GM18508 (cell line): ENCODE data around the gene BICD1.

ENCODE experiments used
- ATAC-seq: cut with Tn5 transposase; IDR thresholded peaks from one replicate; pipeline ENCODE4 v1.9.1; 2021; ENCODE audit warnings: moderate number of reproducible peaks; ENCODE audit not compliant: insufficient read depth, unreplicated experiment

BICD1 gene

DNA sequence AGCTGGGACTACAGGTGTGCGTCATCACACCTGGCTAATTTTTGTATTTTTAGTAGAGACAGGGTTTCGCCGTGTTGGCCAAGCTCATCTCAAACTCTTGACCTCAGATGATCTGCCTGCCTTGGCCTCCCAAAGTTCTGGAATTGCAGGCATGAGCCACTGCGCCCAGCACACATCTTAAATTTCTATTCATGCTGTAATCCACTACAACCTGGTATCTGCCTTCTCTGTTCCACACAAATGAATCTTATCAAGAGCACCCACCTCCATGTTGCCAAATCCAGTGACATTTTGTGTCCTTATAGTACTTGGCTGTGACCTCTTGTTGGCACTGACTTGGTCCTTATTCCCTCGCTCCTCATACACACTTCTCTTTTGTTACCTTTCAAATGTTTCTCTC, 5.8 kb upstream of the BICD1 start:
- ATAC-seq, result no peak

DNA sequence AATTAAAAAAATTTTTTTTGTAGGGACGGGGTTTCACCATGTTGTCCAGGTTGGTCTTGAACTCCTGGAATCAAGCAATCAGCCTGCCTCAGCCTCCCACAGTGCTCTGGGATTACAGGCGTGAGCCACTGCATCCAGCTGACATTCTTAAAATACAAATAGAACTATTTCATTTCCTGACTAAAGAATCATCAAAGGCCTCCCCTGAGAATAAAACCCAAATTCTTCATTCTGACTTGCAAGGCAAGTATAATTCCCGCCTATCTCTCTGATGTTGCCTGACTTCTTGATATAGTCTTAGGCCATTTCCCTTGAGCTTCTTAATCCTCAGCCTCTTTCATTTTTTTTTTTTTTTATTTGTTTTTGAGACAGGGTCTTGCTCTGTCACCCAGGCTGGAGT, 4.4 kb upstream of the BICD1 start:
- ATAC-seq, result no peak

DNA sequence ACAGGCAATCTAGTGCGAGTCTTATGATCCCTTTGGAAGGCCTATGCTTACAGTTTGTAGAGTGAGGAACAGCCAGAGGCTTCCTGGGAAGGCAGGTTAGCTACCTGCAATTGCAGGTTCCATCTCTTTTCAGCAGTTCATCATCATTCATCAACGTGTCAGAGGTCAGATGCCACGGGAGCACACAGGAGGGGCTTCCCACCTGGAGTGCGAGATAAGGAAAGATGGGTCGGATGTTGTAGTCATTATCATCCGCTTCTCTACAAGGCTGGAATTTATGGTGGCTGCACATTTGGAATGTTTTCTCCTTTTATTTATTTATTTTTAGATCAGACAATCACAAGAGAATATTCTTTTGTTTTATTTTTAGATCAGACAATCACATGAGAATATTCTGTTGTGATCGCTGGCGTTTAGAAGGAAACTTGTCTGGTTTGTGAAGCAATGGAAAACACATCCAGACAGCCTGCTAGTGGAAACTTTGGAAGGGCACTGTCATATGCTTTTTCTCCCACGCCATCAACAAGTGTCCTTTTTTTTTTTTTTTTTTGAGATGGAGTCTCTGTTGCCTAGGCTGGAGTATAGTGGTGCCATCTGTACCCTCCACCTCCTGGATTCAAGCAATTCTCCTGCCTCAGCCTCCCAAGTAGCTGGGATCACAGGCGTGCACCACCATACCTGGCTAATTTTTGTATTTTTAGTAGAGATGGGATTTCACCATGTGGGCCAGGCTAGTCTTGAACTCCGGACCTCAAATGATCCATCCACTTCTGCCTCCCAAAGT, 1.9 kb upstream of the BICD1 start:
- no peak for ATAC-seq

DNA sequence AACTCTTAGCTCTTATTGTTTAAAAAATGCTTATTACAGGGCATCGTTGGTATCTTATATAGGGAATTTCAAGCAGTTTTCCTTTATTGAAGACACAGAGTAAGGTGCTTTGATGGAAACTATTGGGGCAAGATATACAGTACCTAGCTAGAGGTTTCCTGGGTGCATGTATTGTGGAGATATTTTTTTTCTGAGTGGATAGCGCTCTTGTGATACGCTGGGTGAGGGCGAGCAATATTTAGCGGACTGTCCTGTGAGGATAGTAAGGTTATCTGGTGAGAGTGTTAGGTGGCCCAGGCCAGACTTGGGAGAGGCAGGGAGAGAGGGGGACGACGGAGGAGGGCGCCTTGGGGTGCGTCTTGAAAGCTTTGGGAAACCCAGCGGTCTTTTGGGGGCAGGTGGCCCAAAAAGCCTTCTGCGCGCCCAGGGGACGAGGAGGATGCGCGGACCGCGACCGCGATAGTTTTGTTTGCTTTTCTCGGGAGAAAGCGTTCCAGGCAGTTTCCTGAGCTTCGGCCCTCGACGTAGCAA, 596 bp upstream of the BICD1 start:
- ATAC-seq, result no peak

DNA sequence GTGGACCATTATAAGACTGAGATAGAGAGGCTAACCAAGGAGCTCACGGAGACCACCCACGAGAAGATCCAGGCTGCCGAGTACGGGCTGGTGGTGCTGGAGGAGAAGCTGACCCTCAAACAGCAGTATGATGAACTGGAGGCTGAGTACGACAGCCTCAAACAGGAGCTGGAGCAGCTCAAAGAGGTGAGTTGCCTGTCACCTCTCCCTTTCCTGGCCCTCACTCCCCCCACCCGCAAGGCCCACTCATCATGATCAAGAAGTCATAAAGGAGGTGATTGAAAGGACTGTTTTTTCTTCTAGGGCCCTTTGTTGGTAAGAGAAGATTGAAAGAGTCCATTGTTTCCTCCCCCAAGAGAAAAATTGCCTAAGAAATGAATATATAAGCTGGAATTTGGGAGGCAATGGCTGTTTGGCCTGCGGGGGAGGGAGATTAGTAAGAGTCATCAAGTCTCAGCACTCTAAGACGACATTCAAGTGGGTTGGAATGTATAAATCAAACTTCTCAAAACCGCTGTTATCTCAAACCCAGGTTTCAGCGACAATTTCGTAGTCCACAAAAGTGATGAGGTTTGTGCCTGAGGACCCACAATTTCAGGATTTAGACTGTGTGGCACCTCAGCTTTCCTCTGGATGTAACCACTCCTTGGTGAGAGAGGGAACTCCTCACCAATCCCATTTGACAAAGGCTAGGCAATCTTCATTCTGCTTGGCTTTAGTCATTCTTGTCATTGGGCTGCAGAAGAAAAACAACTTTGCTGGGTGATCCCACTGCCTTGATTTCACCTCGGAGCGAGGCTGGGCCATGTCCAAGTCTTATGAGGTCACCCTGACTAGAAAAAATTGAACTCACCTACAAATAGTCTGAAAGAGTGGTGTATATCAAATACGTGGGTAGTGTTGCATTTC, 966 bp downstream of the BICD1 start:
- no peak for ATAC-seq

DNA sequence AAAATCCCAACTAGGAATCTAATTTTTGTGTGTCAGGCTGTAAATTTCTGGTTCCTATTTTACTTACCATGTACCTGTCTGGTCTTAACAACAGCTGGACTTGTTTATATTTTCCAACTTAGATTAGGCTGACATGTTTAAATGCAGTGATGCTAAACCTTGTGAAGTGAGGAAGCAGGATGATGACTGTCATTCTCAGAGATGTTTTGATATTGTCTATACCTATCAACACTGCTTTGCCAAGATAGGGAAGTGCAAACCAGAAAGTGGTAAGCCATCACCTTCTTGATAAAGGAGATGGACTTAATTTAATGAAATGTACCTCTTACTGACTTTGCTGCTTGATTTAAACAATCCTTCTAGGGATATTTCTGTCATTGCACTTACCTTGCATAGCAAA, 2.1 kb downstream of the BICD1 start:
- ATAC-seq, result no peak

DNA sequence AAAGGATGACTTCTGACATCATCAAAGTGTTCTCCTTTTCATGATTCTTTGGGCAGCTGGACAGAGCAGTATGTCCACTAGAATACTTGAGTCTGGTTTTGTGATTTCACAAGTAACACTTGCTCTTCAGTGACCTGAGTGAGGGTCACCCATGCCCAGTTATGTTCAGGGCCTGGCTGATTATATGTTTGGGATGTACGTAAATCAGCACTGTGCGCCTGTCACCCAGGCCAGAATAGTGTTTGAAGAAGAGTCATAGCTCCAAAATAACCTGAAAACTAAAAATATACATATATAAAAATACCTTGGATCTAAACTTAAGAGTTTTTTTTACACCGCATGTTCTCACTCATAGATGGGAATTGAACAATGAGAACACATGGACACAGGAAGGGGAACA, 3.8 kb downstream of the BICD1 start:
- ATAC-seq, result no peak

DNA sequence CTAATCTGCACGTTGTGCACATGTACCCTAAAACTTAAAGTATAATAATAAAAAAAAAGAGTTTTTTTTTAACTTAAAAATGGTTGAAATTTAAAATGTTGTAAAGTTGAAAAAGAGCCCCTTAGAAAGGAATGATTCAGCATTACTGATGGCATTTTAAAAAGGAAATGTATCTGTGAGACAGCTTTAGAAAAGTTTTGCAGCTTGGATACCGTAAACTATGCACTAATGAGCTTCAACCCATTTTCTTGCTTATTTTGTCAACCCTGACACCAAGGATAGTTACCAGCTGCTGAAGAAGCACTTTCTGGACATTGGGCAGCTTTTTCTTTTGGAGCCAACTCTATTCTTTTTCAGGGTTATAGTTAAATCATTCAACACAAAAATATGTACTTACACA, 4.3 kb downstream of the BICD1 start:
- no peak for ATAC-seq

DNA sequence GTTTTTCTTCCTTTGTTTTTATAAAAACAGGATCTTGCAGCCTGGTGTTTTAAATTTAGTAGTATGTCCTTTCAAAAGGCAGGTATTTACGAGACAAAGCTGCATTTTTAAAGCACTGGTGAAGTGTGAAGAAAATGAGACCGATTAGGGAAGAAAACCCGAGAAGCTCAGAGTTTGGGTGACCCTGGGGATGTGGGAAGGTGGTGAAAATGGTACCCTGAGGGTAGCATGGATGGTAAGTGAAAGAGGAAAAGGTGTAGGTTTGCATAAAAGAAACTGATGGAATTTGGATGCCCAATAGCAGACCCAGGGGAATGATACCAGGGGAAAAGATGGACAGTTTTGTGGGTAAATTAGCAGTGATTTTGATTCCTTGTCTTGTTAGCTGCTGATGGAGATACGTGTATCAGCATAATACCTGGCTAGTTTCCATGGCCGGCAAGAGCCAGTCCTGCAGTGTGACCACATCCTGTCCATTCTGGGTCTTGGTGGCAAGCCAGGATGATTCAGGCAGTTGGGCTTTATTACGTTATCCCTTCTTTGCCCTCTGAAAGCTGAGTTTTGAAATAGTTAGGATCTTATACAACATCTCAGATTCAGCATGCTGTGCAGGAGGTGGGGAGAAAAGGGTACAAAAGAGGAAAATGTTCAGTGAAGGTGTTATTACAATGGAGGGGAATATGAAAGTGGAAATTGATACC, 8.9 kb downstream of the BICD1 start:
- no peak for ATAC-seq

DNA sequence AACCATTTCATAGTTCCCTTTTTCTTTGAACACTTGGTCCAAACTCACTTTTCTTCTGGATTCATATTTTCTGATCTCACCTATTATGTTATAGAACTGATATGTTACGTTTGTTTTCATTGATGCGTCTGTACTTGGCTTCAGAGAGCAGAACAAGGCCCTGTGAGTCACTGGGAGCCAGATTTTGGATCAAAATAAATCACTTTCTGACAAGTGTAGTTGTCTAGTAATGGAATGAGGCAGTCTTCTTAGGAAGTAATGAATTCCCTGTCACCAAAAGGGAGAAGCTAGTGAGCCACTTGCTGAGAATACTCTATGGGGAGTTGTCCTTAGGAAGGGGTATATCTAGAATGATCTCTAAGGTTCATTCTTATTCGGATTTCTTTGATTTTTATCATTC, 10.2 kb downstream of the BICD1 start:
- ATAC-seq, result no peak

DNA sequence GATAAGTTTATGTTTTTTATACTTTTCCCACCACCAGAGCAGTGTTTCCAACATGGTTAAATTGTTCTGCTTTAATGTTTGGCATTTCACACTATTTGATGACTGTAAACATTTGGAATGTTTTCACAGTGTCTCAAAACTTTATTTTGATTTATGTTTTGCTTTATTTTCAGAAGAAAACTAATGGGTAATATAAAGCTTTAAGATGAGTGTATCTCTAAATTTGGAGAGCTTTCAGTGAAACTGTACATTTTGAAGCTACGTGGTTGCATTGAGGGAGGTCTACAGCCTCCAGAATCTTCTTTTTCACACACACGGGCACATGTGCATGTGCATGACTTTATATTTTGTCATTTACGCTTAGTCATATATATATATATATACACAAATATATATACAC, 10.7 kb downstream of the BICD1 start:
- no peak for ATAC-seq

DNA sequence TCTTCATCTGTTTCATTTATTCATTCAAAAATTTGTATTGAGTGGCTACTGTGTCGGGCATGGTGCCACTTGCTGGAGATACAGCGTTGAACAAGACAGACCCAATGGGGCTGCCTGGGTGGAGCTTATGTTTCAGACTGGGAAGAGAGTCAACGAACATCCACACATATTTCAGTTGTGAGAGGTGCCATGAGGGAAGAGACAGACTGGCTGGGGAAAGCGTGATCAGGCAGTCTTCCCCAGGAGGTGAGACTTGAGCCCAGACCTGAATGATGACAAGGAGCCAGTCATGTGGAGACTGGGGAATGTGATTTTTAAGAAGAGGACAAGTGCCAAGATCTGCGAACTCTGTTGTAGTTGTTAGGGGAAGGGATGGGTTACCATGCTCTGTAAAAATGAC, 12.2 kb downstream of the BICD1 start:
- ATAC-seq, result no peak

DNA sequence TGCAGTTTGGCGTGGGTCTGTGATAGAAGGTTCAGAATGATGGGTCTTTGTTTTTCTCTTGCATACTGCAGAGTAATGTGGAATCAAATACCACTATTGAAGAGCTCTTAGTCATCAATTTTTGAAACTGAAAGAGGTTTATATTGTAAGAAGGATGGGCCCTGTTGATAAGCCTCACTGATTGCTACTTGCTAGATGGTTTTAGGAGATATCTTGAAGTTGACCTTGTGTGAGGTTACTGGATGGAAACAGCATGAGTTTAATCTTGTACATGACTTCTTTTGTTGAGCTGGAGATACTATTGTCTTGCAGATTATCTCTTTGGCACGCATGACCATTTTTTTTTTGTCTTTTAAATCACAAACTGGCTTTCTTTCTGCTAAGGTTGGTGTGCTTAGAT, 13.8 kb downstream of the BICD1 start:
- peak; percentile 78 for ATAC-seq

DNA sequence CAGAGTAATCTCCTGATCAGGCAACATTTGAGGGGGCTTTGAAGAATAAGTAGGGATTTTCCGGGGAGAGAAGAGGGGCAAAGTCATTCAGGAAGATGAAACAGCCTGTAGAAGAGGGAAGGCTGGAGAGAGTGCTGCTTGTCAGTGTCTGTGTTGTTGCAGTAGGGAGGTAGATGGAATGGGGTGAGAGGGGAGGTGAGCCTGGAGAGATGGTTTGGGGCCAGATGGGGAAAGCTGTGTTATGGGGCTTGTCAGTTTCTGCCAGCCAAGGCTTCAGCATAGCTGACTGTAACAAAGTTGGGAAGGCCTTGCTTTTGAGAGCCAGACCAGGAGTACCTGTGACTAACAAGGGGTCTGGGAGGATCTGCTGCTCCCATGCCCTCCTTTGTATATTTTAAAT, 18.0 kb downstream of the BICD1 start:
- ATAC-seq, result no peak

DNA sequence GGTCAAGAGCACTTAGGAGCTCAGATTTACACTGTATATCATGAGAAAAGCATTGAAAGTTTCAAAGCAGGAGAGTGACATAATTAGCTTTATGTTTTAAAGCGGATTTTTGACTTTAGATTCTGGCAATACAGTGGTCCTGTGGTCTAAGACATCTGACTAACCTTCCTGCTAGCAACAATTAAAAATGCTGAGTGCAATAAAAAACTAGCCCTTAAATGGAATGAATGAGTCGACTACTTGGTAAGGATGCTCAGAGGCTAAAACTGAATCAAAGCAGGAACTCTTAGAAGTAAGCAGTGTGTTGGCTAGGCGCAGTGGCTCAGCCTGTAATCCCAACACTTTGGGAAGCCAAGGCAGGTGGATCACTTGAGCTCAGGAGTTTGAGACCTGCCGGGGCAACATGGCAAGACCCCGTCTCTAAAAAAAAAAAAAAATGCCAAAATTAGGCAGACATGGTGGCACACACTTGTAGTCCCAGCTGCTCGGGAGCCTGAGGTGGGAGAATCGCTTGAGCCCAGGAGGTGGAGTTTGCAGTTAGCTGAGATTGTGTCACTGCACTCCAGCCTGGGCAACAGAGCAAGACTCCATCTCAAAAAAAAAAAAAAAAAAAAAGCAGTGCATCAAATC, 18.9 kb downstream of the BICD1 start:
- no peak for ATAC-seq

DNA sequence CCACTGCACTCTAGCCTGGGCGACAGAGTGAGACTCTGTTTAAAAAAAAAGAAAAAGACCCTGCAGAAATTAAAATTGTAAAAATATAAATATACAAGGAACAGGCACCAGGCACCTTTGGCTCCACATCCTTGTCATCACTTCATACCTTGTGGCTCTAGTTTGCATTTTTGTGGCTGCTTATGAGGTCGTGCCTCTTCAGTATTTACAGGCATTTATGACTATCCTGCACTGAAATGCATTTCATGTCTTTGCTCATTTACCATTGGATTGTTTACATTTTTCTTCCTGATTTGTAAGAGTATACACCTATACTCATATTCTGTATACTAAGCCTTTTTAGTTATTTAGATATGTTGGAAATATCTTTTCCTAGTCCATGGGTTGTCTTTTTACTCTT, 20.1 kb downstream of the BICD1 start:
- ATAC-seq, result no peak

DNA sequence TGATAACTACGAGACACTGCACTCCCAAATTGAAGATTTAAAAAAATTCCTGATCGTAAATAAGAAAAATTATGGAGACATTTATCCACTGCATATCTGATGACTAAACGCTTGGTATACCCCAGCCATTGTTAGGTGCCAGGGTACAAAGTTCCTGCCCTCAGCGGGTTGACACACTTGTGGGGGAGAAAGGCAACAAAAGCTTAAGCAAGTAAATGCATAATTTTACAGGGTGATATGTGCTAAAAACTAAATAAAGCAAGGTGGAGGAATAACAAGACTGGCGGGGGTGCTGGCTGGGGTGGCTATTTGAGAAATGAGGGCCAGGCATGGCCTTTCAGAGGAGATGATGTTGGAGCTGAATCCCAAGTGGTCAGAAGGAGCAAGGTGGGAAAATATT, 25.0 kb downstream of the BICD1 start:
- ATAC-seq, result no peak

DNA sequence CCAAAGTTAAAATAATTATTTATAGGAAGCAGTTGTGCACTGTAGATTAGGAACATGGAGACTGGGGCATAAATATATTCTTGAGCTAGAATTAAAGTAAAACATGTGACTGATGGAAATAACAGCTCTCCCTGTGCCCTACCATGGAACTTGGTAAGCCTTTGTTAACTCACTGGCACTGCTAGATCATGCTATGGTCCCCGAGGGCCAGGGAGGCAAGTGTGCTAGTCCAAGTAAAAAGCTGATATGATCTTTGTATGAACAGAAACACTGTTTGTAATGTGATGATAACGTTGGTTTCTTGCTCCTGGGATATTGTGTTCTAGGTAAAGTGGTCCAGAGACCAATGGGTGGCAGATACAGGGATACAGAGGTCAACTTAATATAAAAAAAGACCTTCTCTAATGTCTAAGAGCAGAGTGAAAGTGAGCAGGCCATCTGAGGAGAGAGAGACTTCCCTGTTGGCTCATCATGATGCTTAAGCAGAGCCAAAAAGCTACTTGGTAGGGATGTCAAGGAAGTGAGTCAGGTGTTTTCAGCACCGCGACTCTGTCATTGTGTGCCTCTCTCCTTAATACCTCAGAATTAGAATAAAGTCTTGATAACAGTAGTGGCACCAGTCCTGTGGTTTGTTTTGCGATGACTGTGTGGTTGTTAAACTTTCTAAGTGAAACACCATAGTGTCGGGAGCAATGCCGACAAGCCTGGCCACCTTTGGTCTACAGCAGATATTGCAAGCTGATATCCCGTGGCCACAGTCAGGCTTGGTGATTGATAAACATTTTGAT, 27.6 kb downstream of the BICD1 start:
- ATAC-seq, result peak; percentile 62

DNA sequence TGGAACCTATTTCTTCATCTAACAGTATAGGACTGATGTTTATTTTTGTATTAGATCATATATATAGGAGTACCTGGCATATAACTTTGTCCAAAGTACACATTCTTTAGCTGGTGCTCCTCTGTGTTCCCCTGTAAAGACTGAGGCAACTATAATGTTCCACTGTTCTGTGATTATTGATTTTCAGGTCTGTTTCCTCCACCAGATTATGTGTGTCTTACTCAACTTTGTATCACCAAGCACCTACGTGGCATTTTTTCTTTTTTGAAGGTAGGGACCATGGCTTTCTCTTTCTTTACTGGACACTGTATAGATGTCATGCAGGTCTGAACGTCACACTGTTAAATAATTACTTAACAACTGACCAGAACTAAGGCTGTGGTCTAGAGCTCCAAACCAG, 29.3 kb downstream of the BICD1 start:
- ATAC-seq, result no peak

DNA sequence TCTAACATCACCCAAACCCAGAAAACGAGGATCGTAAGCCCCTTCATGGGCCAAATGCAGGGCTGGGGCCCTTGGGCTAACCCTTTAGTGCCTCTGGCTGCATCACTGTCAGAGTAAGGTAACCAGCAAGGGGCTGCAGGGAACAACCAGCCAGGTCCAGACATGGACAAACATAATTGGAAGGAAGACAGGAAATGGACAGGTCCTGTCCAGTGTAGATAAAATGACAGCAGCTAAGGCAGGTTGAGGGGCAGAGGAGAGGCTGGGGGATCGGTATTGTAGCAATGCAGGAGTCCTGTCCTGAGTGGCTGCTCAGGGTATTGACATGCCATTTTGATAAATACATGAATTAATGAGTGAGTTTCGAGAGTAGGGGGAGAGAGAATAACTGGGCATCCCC, 29.8 kb downstream of the BICD1 start:
- ATAC-seq, result no peak
